Keratinocyte (primary cell): ENCODE results near the gene HDLBP. TPM values are rescaled to one million over a fixed set of nuclear protein-coding genes. Genes with fewer than 3 reads are reported as not detected.

ENCODE experiments used
- DNase-seq: peaks from one replicate; pipeline ENCODE4 v3.0.0-alpha.2; 2011; ENCODE audit warnings: low read depth, missing footprints, low spot score
- FAIRE-seq: peaks from 2 replicates; lab custom pipeline; 2011; peaks lifted over from hg19 to GRCh38; lab: Jason Lieb, UNC
- H2AFZ ChIP-seq: 2 replicates; pipeline ENCODE4 v1.6.0; 2012; ENCODE audit warnings: low read length, control low read depth, inconsistent platforms; ENCODE audit not compliant: control insufficient read depth
- H3K27ac ChIP-seq: 2 replicates; pipeline ENCODE4 v1.5.1; 2011; ENCODE audit warnings: low read length; ENCODE audit not compliant: control insufficient read depth, insufficient read depth
- H3K27me3 ChIP-seq: 3 replicates; pipeline ENCODE4 v1.6.0; 2011; ENCODE audit warnings: low read length; ENCODE audit not compliant: control insufficient read depth, insufficient read depth; ENCODE audit errors: extremely low read depth
- H3K36me3 ChIP-seq, 2 experiments: 2 replicates in 1 of 2; 3 replicates in 1 of 2; pipeline ENCODE4 v1.5.1; 2011; ENCODE audit warnings: low read length in 2 of 2, mild to moderate bottlenecking in 1 of 2; ENCODE audit not compliant: control insufficient read depth in 2 of 2, insufficient read depth in 2 of 2; ENCODE audit errors: extremely low read depth in 1 of 2
- H3K4me1 ChIP-seq: 3 replicates; pipeline ENCODE4 v1.5.1; 2011; ENCODE audit warnings: low read length; ENCODE audit not compliant: control insufficient read depth, insufficient read depth; ENCODE audit errors: extremely low read depth
- H3K4me2 ChIP-seq: 3 replicates; pipeline ENCODE4 v1.6.0; 2011; ENCODE audit warnings: low read depth, low read length; ENCODE audit not compliant: control insufficient read depth, insufficient read depth; ENCODE audit errors: extremely low read depth
- H3K4me3 ChIP-seq, 3 experiments: fragments of 200-600 bp in 1 of 3; sonication (generic) in 1 of 3; 2 replicates in 2 of 3; 3 replicates in 1 of 3; pipeline ENCODE4 v1.5.1; 2011 to 2016; ENCODE audit warnings: low read length in 3 of 3, mild to moderate bottlenecking in 3 of 3, control low read depth in 2 of 3, inconsistent platforms in 1 of 3, low read depth in 1 of 3, mixed read lengths in 1 of 3, mixed run types in 1 of 3, moderate library complexity in 1 of 3; ENCODE audit not compliant: control insufficient read depth in 2 of 3, insufficient read depth in 2 of 3; ENCODE audit errors: extremely low read depth in 1 of 3
- H3K79me2 ChIP-seq: 2 replicates; pipeline ENCODE4 v1.6.0; 2012; ENCODE audit warnings: low read length; ENCODE audit not compliant: control insufficient read depth, insufficient read depth
- H3K9ac ChIP-seq: 3 replicates; pipeline ENCODE4 v1.6.0; 2011; ENCODE audit warnings: low read length; ENCODE audit not compliant: control insufficient read depth, insufficient read depth; ENCODE audit errors: extremely low read depth
- H3K9me1 ChIP-seq: 3 replicates; pipeline ENCODE4 v1.6.0; 2011; ENCODE audit warnings: low read length; ENCODE audit not compliant: control insufficient read depth, insufficient read depth; ENCODE audit errors: extremely low read depth
- H3K9me3 ChIP-seq: 2 replicates; pipeline ENCODE4 v1.5.1; 2012; ENCODE audit warnings: low read depth, low read length; ENCODE audit not compliant: control insufficient read depth
- H4K20me1 ChIP-seq: 3 replicates; pipeline ENCODE4 v1.6.0; 2011; ENCODE audit warnings: low read length; ENCODE audit not compliant: control insufficient read depth, insufficient read depth; ENCODE audit errors: extremely low read depth
- CTCF ChIP-seq, 3 experiments: IDR thresholded peaks in 1 of 3; conservative IDR thresholded peaks in 1 of 3; optimal IDR thresholded peaks in 1 of 3; 2 replicates in 2 of 3; 3 replicates in 1 of 3; pipeline versions ENCODE3 to v1.5.1; 2011; ENCODE audit warnings: low read length in 3 of 3, mild to moderate bottlenecking in 3 of 3, moderate library complexity in 2 of 3, control low read depth in 1 of 3, inconsistent platforms in 1 of 3; ENCODE audit not compliant: insufficient read depth in 2 of 3; ENCODE audit errors: extremely low read depth in 1 of 3
- EZH2 ChIP-seq: IDR thresholded peaks from one replicate; pipeline ENCODE4 v1.6.1; 2012; ENCODE audit warnings: inconsistent platforms, mild to moderate bottlenecking, low read length, moderate library complexity
- dilution Hi-C: fragments of 300-500 bp; cut with MboI; formaldehyde crosslinking; loops from one replicate; pipeline ENCODE4 v1.7.0; 2020; ENCODE audit warnings: low sequenced_read_pairs; ENCODE audit not compliant: extremely low pct_ligation_motif_present
- polyA plus RNA-seq, 5 experiments: library from polyadenylated mRNA; depleted of rRNA in 3 of 5; stranded (reverse) in 3 of 5; stranded (forward) in 1 of 5; unstranded in 1 of 5; fragments of >200 nt; gene quantifications; 1 replicate in 1 of 5; 2 replicates in 3 of 5; 3 replicates in 1 of 5; pipeline versions ENCODE4 v1.2.1 to v1.2.3, GENCODE V29; 2011 to 2012; ENCODE audit warnings: missing spikeins in 2 of 5, low read depth in 1 of 5, low replicate concordance in 1 of 5

The HDLBP gene
- polyA plus RNA-seq, 1 donor (not counting 4 experiments of a cell fraction or from before 2014, with no cell fraction given) = 289 TPM

- Histone ChIP-seq H3K9me1 (no peaks in the 10 kb centered on the region), H3K9me3 (no peaks in the 10 kb centered on the region), H3K36me3 (no peaks in the 10 kb centered on the region), H3K79me2 (no peaks in the 10 kb centered on the region), H3K27ac (no peak overlapping the region), H3K9ac (no peak overlapping the region), H3K4me1 (no peaks in the 10 kb centered on the region), H3K4me3 (no peak overlapping the region), H3K4me2 (no peak overlapping the region), H3K27me3 (peaks cover 15% of the 10 kb centered on the region), H2AFZ (no peak overlapping the region), H4K20me1 (no peaks in the 10 kb centered on the region)
- TF ChIP-seq CTCF (optimal IDR thresholded peaks at IDR 0.05 in 1 of 3, IDR thresholded peaks at IDR 0.05 in 1 of 3, conservative IDR thresholded peaks at IDR 0.05 in 1 of 3; ENCODE audit: extremely low read depth in 1 of 3, insufficient read depth in 2 of 3, low read length in 3 of 3) = no peak
- no peak for TF ChIP-seq EZH2
- FAIRE-seq (no peak), DNase-seq (no peak)
- dilution Hi-C loops = no loop called here
Observed at GRCh38 chr2:241209271-241209670, 106.2 kb downstream of the HDLBP start.

- no peak for DNase-seq
- Histone ChIP-seq H3K27ac (no peak overlapping the region), H2AFZ (no peak overlapping the region), H3K79me2 (no peaks in the 10 kb centered on the region), H3K4me1 (no peaks in the 10 kb centered on the region), H4K20me1 (no peaks in the 10 kb centered on the region), H3K27me3 (peaks cover 6% of the 10 kb centered on the region), H3K9me3 (no peaks in the 10 kb centered on the region), H3K36me3 (no peaks in the 10 kb centered on the region), H3K9ac (no peak overlapping the region), H3K4me3 (no peak overlapping the region), H3K4me2 (no peak overlapping the region), H3K9me1 (no peaks in the 10 kb centered on the region)
- TF ChIP-seq EZH2 = no peak
- dilution Hi-C loops = no loop called here
- no peak for FAIRE-seq
Observed at GRCh38 chr2:241208058-241208457, 107.4 kb downstream of the HDLBP start.

GRCh38 chr2:241207641-241208040 lies 107.8 kb downstream of the HDLBP start:
- no peaks in the 10 kb centered on the region for H3K9me1 ChIP-seq
- no peaks in the 10 kb centered on the region for H3K4me1 ChIP-seq
- no peaks in the 10 kb centered on the region for H3K9me3 ChIP-seq
- no peak for DNase-seq
- H3K4me2 ChIP-seq = no peak overlapping the region
- peaks cover 6% of the 10 kb centered on the region for H3K27me3 ChIP-seq
- no peak overlapping the region for H2AFZ ChIP-seq
- H4K20me1 ChIP-seq = no peaks in the 10 kb centered on the region
- no peaks in the 10 kb centered on the region for H3K79me2 ChIP-seq
- H3K36me3 ChIP-seq = no peaks in the 10 kb centered on the region
- no peak overlapping the region for H3K4me3 ChIP-seq
- no peak overlapping the region for H3K27ac ChIP-seq
- TF ChIP-seq EZH2 (no peak), CTCF (optimal IDR thresholded peaks at IDR 0.05 in 1 of 3, IDR thresholded peaks at IDR 0.05 in 1 of 3, conservative IDR thresholded peaks at IDR 0.05 in 1 of 3; ENCODE audit: extremely low read depth in 1 of 3, insufficient read depth in 2 of 3, low read length in 3 of 3) (no peak)
- FAIRE-seq = no peak
- dilution Hi-C loops = no loop called here
- no peak overlapping the region for H3K9ac ChIP-seq
